DMS53 treated with DMSO at 0.1 percent for 48 hours (cell line): ENCODE results near the gene HOXB9.

Experiments used
- DNase-seq: peaks from one replicate; lab custom pipeline; 2025; ENCODE audit not compliant: unreplicated experiment; lab: John Stamatoyannopoulos, UW

The HOXB9 gene

GRCh38 chr17:48639982-48640857, 14.1 kb upstream of the HOXB9 start:
- DNase-seq: no peak

- DNase-seq: no peak
Observed at GRCh38 chr17:48639136-48639535, 13.0 kb upstream of the HOXB9 start.

- DNase-seq: no peak
Observed at GRCh38 chr17:48637323-48638260, 11.4 kb upstream of the HOXB9 start.

- DNase-seq: no peak
Observed at GRCh38 chr17:48636177-48637018, 10.2 kb upstream of the HOXB9 start.

- no peak for DNase-seq
Observed at GRCh38 chr17:48634493-48635208, 8.5 kb upstream of the HOXB9 start.

- DNase-seq: no peak
Observed at GRCh38 chr17:48633266-48633677, 7.1 kb upstream of the HOXB9 start.

- DNase-seq: no peak
Observed at GRCh38 chr17:48632579-48633265, 6.6 kb upstream of the HOXB9 start.

- DNase-seq: no peak
Observed at GRCh38 chr17:48631693-48632578, 5.8 kb upstream of the HOXB9 start.

- no peak for DNase-seq
Observed at GRCh38 chr17:48630925-48631692, 5.0 kb upstream of the HOXB9 start.

- no peak for DNase-seq
Observed at GRCh38 chr17:48630009-48630924, 4.1 kb upstream of the HOXB9 start.

DNA sequence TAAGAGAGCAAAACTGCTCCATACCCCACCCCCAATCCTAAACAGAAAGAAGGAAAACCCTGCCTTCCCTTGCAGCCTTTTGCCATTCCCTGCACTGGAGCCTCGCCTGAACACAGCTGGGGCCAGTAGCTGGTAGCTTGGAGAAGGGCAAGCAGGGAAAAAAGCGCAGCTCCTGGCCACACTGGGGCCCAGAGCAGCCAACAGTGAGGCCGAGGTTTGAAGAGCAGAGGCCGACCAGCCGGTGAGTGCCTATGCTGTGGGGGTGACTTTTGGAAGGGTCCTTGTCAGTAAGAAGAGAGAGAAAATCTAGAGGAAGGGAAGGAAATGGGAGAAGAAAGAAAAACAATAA, 3.2 kb upstream of the HOXB9 start:
- DNase-seq: no peak

- DNase-seq: no peak
Observed at GRCh38 chr17:48628649-48629410, 2.7 kb upstream of the HOXB9 start.

DNA sequence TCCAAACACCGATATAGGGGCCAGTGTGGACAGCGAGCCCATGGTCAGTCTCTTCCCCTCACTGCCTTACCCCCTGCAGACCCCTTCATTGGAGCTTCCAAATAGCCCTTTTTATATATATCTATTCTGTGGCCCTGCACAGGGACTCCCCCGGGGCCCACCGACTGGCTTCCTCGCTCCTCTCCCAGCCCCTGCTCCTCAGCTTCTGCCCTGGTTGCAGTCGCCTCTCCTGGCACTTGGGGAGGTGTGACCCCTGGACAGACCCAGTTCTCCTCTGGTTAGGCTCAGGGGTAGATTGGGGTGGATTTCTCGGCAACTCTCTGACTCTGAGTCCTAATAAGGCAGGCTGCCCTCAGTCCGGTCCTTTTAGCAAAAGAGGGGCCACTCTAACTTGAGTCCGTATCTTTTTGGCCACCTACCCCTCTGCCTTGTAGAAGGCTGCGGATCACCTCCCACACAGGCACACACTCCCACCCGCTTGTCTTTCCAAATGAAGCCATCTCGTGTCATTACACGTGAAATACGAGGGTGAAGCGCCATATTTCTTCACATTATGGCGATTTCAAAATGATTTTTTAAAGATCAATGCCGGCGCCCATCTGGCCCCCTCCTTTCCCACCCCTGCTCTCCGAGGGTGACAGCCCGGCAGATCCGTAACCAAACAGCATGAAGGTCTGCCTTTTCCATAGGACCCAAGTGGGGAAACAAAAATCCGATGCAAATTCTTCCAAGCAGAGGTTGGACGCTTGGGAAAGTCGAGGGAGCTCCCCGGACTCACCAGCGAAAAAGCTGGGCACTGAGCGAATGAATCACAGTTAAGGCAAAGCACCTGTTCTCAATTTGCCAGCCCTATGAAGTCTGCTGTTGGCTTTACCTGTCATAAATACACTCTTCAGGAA, 1.7 kb upstream of the HOXB9 start:
- DNase-seq: no peak

- no peak for DNase-seq
Observed at GRCh38 chr17:48627118-48627597, 1.0 kb upstream of the HOXB9 start.
